Type B pancreatic cell (in vitro differentiated cells): ENCODE measurements around the gene CLPSL2. TPM values are rescaled to one million over a fixed set of nuclear protein-coding genes. Genes with fewer than 3 reads are reported as not detected.

Source experiments
- DNase-seq: peaks from one replicate; pipeline ENCODE4 v3.0.0; 2021; ENCODE audit warnings: mixed read lengths; ENCODE audit not compliant: unreplicated experiment; ENCODE audit errors: extremely low spot score
- H3K27ac Mint-ChIP-seq: 2 replicates; pipeline ENCODE4 v1.8.0; 2021; ENCODE audit warnings: mild to moderate bottlenecking, mixed read lengths
- H3K27me3 Mint-ChIP-seq: 2 replicates; pipeline ENCODE4 v1.8.0; 2021; ENCODE audit warnings: mixed read lengths
- H3K36me3 Mint-ChIP-seq: 2 replicates; pipeline ENCODE4 v1.8.0; 2021; ENCODE audit warnings: mixed read lengths
- H3K4me1 Mint-ChIP-seq: one replicate; pipeline ENCODE4 v1.8.0; 2021; ENCODE audit warnings: mixed read lengths; ENCODE audit not compliant: unreplicated experiment
- H3K4me3 Mint-ChIP-seq: 2 replicates; pipeline ENCODE4 v1.8.0; 2021; ENCODE audit warnings: mild to moderate bottlenecking, mixed read lengths
- H3K9me3 Mint-ChIP-seq: 2 replicates; pipeline ENCODE4 v1.8.0; 2021; ENCODE audit warnings: mixed read lengths
- total RNA-seq: library from RNA; stranded (reverse); gene quantifications from 2 replicates; pipeline ENCODE4 v1.2.1, GENCODE V29; 2021; ENCODE audit warnings: low replicate concordance
- TF ChIP-seq, protein P1 (sequence below): fragments of 200-600 bp; sonication (generic); conservative IDR thresholded peaks from 2 replicates; pipeline ENCODE4 v1.5.0; 2021; ENCODE audit warnings: antibody characterized with exemption, mild to moderate bottlenecking

CLPSL2 gene
- total RNA-seq, 1 donor from 2014 or later = not detected

DNA sequence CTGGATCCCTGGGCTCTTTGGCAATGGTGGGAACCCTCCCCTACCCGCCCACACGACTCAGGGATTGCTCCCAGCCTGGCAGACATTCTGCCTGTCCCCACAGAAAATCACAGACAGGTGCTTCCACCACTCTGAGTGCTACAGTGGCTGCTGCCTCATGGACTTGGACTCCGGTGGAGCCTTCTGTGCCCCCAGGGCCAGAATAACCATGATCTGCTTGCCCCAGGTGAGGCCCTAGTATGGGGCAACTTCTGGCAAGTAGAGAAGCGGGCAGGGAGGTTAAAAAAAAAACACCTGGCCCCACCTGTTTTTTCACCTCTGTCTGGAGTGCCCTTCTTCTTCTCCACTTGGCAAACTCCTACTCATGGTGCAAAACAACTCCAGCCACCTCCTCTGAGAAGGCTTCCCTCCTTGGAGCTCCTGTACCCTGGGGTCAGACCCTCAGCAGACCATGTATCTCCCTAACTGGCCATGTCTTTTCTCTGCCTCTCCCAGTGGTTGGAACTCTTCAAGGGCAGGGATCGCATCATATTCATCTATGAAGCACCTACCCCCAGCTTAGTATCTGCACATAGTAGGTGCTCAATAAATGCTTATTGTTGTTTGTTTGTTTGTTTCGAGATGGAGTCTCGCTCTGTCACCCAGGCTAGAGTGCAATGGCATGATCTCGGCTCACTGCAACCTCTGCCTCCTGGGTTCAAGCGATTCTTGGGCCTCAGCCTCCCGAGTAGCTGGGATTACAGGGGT lies 1.1 kb downstream of the CLPSL2 start:
- peaks cover 3% of the 10 kb centered on the region for H3K4me1 Mint-ChIP-seq
- no peak for DNase-seq
- TF ChIP-seq, protein P1, sequence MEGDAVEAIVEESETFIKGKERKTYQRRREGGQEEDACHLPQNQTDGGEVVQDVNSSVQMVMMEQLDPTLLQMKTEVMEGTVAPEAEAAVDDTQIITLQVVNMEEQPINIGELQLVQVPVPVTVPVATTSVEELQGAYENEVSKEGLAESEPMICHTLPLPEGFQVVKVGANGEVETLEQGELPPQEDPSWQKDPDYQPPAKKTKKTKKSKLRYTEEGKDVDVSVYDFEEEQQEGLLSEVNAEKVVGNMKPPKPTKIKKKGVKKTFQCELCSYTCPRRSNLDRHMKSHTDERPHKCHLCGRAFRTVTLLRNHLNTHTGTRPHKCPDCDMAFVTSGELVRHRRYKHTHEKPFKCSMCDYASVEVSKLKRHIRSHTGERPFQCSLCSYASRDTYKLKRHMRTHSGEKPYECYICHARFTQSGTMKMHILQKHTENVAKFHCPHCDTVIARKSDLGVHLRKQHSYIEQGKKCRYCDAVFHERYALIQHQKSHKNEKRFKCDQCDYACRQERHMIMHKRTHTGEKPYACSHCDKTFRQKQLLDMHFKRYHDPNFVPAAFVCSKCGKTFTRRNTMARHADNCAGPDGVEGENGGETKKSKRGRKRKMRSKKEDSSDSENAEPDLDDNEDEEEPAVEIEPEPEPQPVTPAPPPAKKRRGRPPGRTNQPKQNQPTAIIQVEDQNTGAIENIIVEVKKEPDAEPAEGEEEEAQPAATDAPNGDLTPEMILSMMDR = no peak
- peaks cover 29% of the 10 kb centered on the region for H3K27me3 Mint-ChIP-seq
- peak overlapping the region; percentile 84 for H3K4me3 Mint-ChIP-seq
- H3K27ac Mint-ChIP-seq = no peak overlapping the region
- no peaks in the 10 kb centered on the region for H3K9me3 Mint-ChIP-seq
- no peaks in the 10 kb centered on the region for H3K36me3 Mint-ChIP-seq

DNA sequence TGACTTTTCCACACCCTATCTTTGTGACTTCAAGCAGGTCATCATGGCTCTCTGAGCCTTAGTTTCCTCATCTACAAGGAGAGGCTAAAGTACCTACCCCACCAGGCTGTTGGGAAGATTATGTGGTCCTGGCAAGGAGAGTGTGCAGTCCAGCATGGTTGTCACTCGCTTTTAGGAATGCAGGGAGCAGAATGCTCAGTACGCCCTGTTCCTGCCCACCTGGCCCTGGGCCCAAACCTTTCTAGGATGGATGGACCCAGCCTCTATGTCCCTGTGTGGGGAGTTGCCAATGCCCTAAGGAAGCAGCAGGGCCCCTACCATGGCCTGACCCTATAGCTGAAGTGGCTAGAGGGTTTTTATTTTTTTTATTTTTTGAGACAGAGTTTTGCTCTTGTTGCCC lies 2.0 kb downstream of the CLPSL2 start:
- Mint-ChIP-seq H3K27ac (no peak overlapping the region), H3K9me3 (no peaks in the 10 kb centered on the region), H3K27me3 (peaks cover 29% of the 10 kb centered on the region), H3K4me1 (peaks cover 3% of the 10 kb centered on the region), H3K4me3 (peak overlapping the region; percentile 35), H3K36me3 (no peaks in the 10 kb centered on the region)
- TF ChIP-seq, protein P1 = no peak
- no peak for DNase-seq

DNA sequence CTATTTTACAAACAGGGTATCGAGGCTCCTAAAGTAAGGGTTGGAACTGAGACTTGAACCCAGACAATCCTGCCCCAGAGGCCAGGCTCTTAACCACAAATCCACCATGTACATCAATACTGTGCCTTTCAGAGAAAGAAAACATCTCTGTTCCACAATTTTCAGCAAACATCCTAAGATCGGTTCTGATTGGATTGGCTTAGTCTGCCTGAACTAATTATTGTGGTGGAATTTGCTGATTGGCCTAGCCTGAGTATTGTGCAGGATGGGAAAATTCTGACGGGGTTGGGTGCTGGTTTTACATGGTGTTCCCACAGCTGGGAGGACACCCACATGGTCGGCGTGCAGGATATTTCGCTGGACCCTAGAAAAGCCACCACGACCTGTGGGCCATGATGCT lies 4.3 kb downstream of the CLPSL2 start, which contains the start of gene CLPSL1:
TSS of gene CLPSL1 (plus strand) at position 301 of the 400 bp plus-strand sequence. CDS start at position 393, 92 bp downstream.
- no peak within 1 kb of the TSS for H3K4me3 Mint-ChIP-seq
- H3K27me3 Mint-ChIP-seq = peaks cover 25% of the 10 kb centered on the region
- peaks cover 3% of the 10 kb centered on the region for H3K4me1 Mint-ChIP-seq
- TF ChIP-seq, protein P1 = no peak
- no peak within 1 kb of the TSS for H3K27ac Mint-ChIP-seq
- no peaks in the 10 kb centered on the region for H3K36me3 Mint-ChIP-seq
- H3K9me3 Mint-ChIP-seq = no peaks in the 10 kb centered on the region
- no peak for DNase-seq

DNA sequence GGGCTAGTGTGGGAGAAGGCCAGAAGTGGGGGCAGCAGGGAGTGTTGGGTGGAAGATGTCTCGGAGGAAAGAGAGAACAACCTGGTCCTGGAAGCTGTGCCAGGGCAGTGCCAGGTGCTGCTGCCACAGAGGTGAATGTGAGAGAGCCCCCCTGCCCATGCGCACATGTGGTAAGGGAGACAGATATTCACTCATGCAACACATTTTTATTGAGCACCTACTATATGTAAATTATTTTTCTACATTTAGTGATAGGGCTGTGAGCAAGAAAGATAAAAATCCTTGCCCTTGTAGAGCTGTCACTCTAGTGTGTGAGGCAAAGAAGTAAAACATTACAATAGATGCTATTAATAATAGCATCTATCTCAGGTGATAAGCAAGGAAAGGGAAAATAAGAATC lies 4.9 kb downstream of the CLPSL2 start:
- H3K4me3 Mint-ChIP-seq = no peak overlapping the region
- no peak for DNase-seq
- H3K9me3 Mint-ChIP-seq = no peaks in the 10 kb centered on the region
- peaks cover 3% of the 10 kb centered on the region for H3K4me1 Mint-ChIP-seq
- no peak overlapping the region for H3K27ac Mint-ChIP-seq
- H3K36me3 Mint-ChIP-seq = no peaks in the 10 kb centered on the region
- TF ChIP-seq, protein P1 = no peak
- peaks cover 24% of the 10 kb centered on the region for H3K27me3 Mint-ChIP-seq

DNA sequence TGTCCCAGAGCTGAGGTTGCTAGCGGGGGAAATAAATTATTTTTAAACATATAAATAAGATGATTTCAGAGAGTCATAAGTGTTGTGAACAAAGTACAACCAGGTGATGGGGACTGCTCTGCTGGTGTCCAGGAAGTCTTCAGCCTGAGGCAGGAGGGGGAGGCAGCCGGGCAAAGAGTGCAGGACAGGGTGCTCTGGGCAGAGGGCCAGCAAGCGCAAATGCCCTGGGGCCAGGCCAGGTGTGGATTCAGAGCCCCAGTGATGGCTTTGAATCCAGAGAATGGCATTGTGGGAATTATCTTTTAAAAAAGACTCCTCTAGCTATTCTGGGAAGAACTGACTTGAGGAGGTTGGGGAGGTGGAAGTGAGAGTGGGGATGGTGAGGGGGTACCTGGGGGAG lies 6.0 kb downstream of the CLPSL2 start:
- no peak for DNase-seq
- TF ChIP-seq, protein P1 = no peak
- Mint-ChIP-seq H3K27ac (no peak overlapping the region), H3K4me1 (peaks cover 3% of the 10 kb centered on the region), H3K4me3 (no peak overlapping the region), H3K27me3 (peaks cover 25% of the 10 kb centered on the region), H3K36me3 (no peaks in the 10 kb centered on the region), H3K9me3 (no peaks in the 10 kb centered on the region)
